HFFc6 (cell line): Measurements from ENCODE around the gene TMEM25. TPM values are rescaled to one million over a fixed set of nuclear protein-coding genes. Genes with fewer than 3 reads are reported as not detected.
"Not testable (repeated sequence)": the region's sequence is repeated elsewhere in the genome, so short reads cannot be mapped to it uniquely, and the experiment has no call there.

Source experiments
- DNase-seq: peaks from one replicate; pipeline ENCODE4 v3.0.0-alpha.2; 2018
- H3K27ac Mint-ChIP-seq: 2 replicates; pipeline ENCODE4 v1.8.0; 2020; ENCODE audit warnings: mild to moderate bottlenecking, mixed read lengths
- H3K27me3 Mint-ChIP-seq: 2 replicates; pipeline ENCODE4 v1.8.0; 2021; ENCODE audit warnings: mild to moderate bottlenecking, moderate library complexity, mixed read lengths; ENCODE audit not compliant: insufficient read depth
- H3K36me3 Mint-ChIP-seq: 2 replicates; pipeline ENCODE4 v1.8.0; 2021; ENCODE audit warnings: low read depth, mixed read lengths
- H3K4me1 Mint-ChIP-seq: 2 replicates; pipeline ENCODE4 v1.8.0; 2020; ENCODE audit warnings: low read depth, mixed read lengths
- H3K4me3 Mint-ChIP-seq: 2 replicates; pipeline ENCODE4 v1.8.0; 2020; ENCODE audit warnings: mild to moderate bottlenecking, moderate library complexity, mixed read lengths
- H3K9me3 Mint-ChIP-seq: 2 replicates; pipeline ENCODE4 v1.8.0; 2020; ENCODE audit warnings: mild to moderate bottlenecking, mixed read lengths
- long read RNA-seq: library from polyadenylated mRNA; unstranded; transcript quantifications from one replicate; pipeline ENCODE4 v2.0.0, GENCODE V29; 2019
- total RNA-seq, 6 experiments: library from RNA; stranded (reverse); fragmentation: NEBNext Ultra II Directional; extraction: Animal tissue kit (Norgen Biotek cat#: 25700); gene quantifications; 2 replicates in 1 of 6; 3 replicates in 5 of 6; pipeline ENCODE4 v1.2.3, GENCODE V29; 2021
- TF ChIP-seq, protein P1 (sequence below): fragments of 200-600 bp; sonication (generic); IDR thresholded peaks from 2 replicates; pipeline ENCODE4 v1.5.0; 2021; ENCODE audit warnings: antibody characterized with exemption, mild to moderate bottlenecking

Gene TMEM25
- total RNA-seq, result 10 to 100 TPM; 10.8 to 17.1 (median 14.0) TPM
- long read RNA-seq, partial matches to known transcripts, result 1 of 14 reads
- long read RNA-seq, other reads (novel, unspliced or antisense), result 8 of 14 reads

DNA sequence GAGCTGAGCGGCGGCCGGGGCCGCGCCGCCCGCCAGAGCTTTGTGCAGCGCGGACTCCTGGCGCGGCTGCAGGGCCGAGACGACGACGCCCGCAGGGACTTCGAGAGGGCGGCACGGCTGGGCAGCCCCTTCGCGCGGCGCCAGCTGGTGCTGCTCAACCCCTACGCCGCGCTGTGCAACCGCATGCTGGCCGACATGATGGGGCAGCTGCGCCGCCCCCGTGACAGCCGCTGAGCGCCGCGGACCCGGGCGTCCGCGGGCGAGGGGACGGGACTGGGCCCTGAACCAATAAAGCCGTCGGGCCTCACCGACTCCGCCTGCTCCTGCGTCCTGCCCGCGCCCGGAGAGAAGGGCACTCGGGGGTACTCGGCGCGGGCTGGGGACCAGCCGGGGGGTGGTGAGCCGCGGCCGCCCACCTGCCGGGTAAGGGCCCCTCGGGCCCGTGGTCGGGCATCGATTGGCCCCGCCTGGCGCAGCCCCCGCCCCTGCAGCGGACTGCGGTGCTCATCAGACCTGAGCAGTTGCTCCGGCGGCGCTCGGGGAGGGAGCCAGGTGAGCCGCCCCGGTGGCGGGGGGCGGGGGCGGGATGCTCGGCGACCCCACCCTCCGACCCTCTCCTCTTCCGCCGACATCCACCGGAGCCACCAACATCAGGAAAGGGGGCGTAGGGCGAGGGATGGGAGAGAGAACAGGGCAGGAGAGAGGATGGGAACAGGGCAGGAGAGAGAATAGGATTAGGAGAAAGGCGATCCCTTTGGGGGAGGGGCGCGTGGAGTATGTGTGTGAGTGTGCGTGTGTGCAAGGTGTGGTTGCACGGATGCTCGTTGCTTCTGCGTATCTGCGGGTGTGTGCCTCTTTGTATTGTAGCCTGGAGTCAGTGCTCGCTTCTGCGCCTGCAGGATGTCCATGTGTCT, at the start of gene TMEM25:
Gene TMEM25 (plus strand): TSS at position 510 of the 914 bp plus-strand sequence. CDS start 610 bp downstream, outside the sequence.
- peak within 1 kb of the TSS; percentile 91 for H3K4me3 Mint-ChIP-seq
- peaks cover 6% of the 10 kb centered on the region for H3K27me3 Mint-ChIP-seq
- H3K27ac Mint-ChIP-seq, result peak within 1 kb of the TSS; percentile 53; the same call in 1 of the 2 replicates
- TF ChIP-seq, protein P1, sequence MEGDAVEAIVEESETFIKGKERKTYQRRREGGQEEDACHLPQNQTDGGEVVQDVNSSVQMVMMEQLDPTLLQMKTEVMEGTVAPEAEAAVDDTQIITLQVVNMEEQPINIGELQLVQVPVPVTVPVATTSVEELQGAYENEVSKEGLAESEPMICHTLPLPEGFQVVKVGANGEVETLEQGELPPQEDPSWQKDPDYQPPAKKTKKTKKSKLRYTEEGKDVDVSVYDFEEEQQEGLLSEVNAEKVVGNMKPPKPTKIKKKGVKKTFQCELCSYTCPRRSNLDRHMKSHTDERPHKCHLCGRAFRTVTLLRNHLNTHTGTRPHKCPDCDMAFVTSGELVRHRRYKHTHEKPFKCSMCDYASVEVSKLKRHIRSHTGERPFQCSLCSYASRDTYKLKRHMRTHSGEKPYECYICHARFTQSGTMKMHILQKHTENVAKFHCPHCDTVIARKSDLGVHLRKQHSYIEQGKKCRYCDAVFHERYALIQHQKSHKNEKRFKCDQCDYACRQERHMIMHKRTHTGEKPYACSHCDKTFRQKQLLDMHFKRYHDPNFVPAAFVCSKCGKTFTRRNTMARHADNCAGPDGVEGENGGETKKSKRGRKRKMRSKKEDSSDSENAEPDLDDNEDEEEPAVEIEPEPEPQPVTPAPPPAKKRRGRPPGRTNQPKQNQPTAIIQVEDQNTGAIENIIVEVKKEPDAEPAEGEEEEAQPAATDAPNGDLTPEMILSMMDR, result no peak
- H3K4me1 Mint-ChIP-seq, result peaks cover 21% of the 10 kb centered on the region
- no peaks in the 10 kb centered on the region for H3K9me3 Mint-ChIP-seq
- 0 out of 2 replicates have a peak, but pooled peaks cover 7% of the 10 kb centered on the region for H3K36me3 Mint-ChIP-seq
- DNase-seq, result no peak

DNA sequence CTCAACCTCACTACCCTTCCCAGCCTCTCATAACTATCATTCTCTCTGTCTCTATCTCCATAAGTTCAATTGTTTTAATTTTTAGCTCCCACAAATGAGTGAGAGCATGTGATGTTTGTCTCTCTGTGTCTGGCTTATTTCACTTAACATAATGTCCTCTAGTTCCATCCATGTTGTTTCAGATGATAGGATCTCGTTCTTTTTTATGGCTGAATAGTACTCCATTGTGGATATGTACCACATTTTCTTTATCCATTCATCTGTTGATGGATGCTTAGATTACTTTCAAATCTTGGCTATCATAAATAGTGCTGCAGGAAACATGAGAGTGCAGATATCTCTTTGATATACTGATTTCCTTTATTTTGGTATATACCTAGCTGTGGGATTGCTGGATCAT, 49.8 kb upstream of the TMEM25 start:
- H3K4me1 Mint-ChIP-seq, H3K27ac Mint-ChIP-seq, H3K4me3 Mint-ChIP-seq, H3K9me3 Mint-ChIP-seq, DNase-seq, H3K27me3 Mint-ChIP-seq: not testable (repeated sequence)
- H3K36me3 Mint-ChIP-seq, result peaks cover 31% of the 10 kb centered on the region

DNA sequence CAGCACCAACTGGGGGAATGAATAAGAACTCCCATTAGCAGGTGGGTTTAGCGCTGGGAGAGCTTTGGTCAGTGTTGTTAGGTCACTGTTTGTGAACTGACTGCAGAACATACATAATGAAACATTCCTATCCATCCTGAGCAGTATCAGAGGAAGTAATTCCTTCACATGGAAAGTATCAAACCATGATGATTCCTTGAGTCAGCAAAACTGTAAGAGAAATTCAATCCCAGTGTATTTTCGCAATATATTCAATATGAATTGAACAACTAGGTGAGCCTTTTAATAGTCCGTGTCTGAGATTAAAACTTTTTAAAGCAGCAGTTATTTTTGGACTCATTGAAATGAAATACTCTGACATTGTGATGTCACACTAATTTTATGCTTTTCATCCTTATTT, 46.6 kb upstream of the TMEM25 start:
- DNase-seq, result no peak
- H3K27me3 Mint-ChIP-seq, result no peaks in the 10 kb centered on the region
- peaks cover 34% of the 10 kb centered on the region for H3K36me3 Mint-ChIP-seq
- no peak overlapping the region for H3K4me3 Mint-ChIP-seq
- no peaks in the 10 kb centered on the region for H3K9me3 Mint-ChIP-seq
- no peaks in the 10 kb centered on the region for H3K4me1 Mint-ChIP-seq
- TF ChIP-seq, protein P1, result no peak
- no peak overlapping the region for H3K27ac Mint-ChIP-seq

DNA sequence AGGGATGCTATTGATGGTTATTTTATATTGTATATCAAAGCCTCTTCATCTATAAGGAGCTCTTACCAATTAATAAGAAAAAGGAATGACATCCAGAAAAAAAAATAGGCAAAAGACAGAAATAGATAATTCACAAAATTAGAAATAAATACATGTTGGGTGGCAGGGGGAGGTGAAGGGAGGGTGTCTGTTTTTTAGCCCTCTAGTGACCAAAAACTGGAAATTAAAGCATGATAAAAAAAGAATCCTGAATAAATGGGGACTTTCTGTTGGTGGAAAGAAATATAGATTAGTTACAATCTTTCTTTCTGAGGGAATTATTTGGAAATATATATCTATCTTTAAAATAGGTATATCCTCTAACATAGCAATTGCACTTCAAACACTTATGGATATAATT, 45.7 kb upstream of the TMEM25 start:
- TF ChIP-seq, protein P1, result peak; percentile 58
- Mint-ChIP-seq H3K27me3 (no peaks in the 10 kb centered on the region), H3K9me3 (no peaks in the 10 kb centered on the region), H3K27ac (no peak overlapping the region), H3K4me3 (no peak overlapping the region), H3K4me1 (no peaks in the 10 kb centered on the region), H3K36me3 (peaks cover 27% of the 10 kb centered on the region)
- DNase-seq, result no peak

DNA sequence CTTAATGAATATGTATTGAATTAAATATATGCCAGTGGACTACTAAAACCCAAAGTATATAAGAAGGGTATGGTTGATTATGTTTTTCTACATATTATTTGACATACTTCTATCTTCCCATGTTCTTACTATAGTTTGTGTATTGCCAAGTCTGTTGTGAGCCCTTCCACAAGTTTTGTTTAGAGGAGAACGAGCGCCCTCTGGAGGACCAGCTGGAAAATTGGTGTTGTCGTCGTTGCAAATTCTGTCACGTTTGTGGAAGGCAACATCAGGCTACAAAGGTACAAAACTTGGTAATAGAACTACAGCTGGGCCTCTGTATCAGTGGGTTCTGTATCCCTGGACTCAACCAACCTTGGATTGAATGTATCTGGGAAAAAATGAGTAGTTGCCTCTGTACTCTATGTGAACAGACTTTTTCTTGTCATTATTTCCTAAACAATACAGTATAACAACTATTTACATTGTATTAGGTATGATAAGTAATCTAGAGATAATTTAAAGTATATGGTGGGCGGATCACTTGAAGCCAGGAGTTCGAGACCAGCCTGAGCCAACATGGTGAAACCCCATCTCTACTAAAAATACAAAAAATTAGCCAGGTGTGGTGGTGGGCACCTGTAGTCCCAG, 42.4 kb upstream of the TMEM25 start:
- H3K4me1 Mint-ChIP-seq, result no peaks in the 10 kb centered on the region
- peaks cover 21% of the 10 kb centered on the region for H3K36me3 Mint-ChIP-seq
- H3K9me3 Mint-ChIP-seq, result no peaks in the 10 kb centered on the region
- no peak overlapping the region for H3K4me3 Mint-ChIP-seq
- no peaks in the 10 kb centered on the region for H3K27me3 Mint-ChIP-seq
- H3K27ac Mint-ChIP-seq, result no peak overlapping the region
- TF ChIP-seq, protein P1, result peak; percentile 90
- peak; percentile 73 for DNase-seq
